Erythroblast (primary cell): ENCODE data around the gene SPDYE6.

ENCODE experiments used
- GATA1 ChIP-seq: IDR thresholded peaks from 2 replicates; pipeline ENCODE4 v1.6.1; 2011; ENCODE audit warnings: low read depth, mild to moderate bottlenecking, control low read depth, low read length, moderate library complexity
- POLR2A ChIP-seq: IDR thresholded peaks from 2 replicates; pipeline ENCODE4 v1.6.1; 2011; ENCODE audit warnings: mild to moderate bottlenecking, low read length

- TF ChIP-seq POLR2A = no peak
- no peak for TF ChIP-seq GATA1
These were observed 49.1 kb downstream of the SPDYE6 start for GRCh38 chr7:102306916-102307677.
